DND-41 (cell line): ENCODE data around the gene SLC35F3.

Experiments used
- CTCF ChIP-seq: IDR thresholded peaks from 2 replicates; pipeline ENCODE4 v1.5.1; 2012; ENCODE audit warnings: borderline replicate concordance, low read length, moderate library complexity, mild to moderate bottlenecking; ENCODE audit not compliant: poor library complexity, severe bottlenecking; ENCODE audit errors: extremely low read depth
- EZH2 ChIP-seq: IDR thresholded peaks from 3 replicates; pipeline ENCODE4 v1.6.1; 2012; ENCODE audit warnings: borderline replicate concordance, low read depth, mild to moderate bottlenecking, moderate library complexity, low read length, inconsistent platforms; ENCODE audit not compliant: severe bottlenecking

GRCh38 chr1:234120327-234120944 lies 216.0 kb downstream of the SLC35F3 start:
- TF ChIP-seq CTCF (no peak), EZH2 (no peak)
